Cardiac muscle cell (in vitro differentiated cells and primary cell): Measurements from ENCODE around the gene GNPNAT1. TPM values are rescaled to one million over a fixed set of nuclear protein-coding genes. Genes with fewer than 3 reads are reported as not detected.

Source experiments
- DNase-seq, 2 donors: peaks; one replicate each; pipeline versions ENCODE4 v3.0.0 to v3.0.0-alpha.2; 2010 to 2017; ENCODE audit warnings: low read depth in 1 of 2, low spot score in 1 of 2
- H3K27ac ChIP-seq: fragments of 200-600 bp; sonication (generic); 2 replicates; pipeline ENCODE4 v1.5.1; 2016
- H3K27me3 ChIP-seq: fragments of 200-600 bp; sonication (generic); 2 replicates; pipeline ENCODE4 v1.6.0; 2016; ENCODE audit warnings: control low read depth
- H3K36me3 ChIP-seq: fragments of 200-600 bp; sonication (generic); 2 replicates; pipeline ENCODE4 v1.5.1; 2016; ENCODE audit warnings: control low read depth
- H3K4me1 ChIP-seq: fragments of 200-600 bp; sonication (generic); 2 replicates; pipeline ENCODE4 v1.8.1; 2017; ENCODE audit warnings: low read depth, mild to moderate bottlenecking, mixed run types
- H3K4me3 ChIP-seq: fragments of 200-600 bp; sonication (generic); 2 replicates; pipeline ENCODE4 v1.5.1; 2016; ENCODE audit warnings: mild to moderate bottlenecking
- H3K9me3 ChIP-seq: fragments of 200-600 bp; sonication (generic); 2 replicates; pipeline ENCODE4 v1.5.1; 2017; ENCODE audit warnings: low read depth, mild to moderate bottlenecking, control low read depth
- polyA plus RNA-seq: library from polyadenylated mRNA; unstranded; fragments of >200 nt; fragmentation: Nextera tagmentation; extraction: Ambion mirVana; gene quantifications from 2 replicates; pipeline ENCODE4 v1.2.1, GENCODE V29; 2016
- total RNA-seq: library from RNA; depleted of rRNA; stranded (reverse); fragments of >200 nt; gene quantifications from 2 replicates; pipeline ENCODE4 v1.2.3, GENCODE V29; 2016
- TF ChIP-seq, protein P1 (sequence below): IDR thresholded peaks from 2 replicates; pipeline ENCODE4 v1.5.1; 2012; ENCODE audit warnings: low read depth, mild to moderate bottlenecking, low read length

GNPNAT1 gene
- total and polyA plus RNA-seq, 2 experiments from 2014 or later = 9.6 to 14.2 TPM

- no peak overlapping the region for H3K4me3 ChIP-seq
- H3K27ac ChIP-seq = no peak overlapping the region
- H3K27me3 ChIP-seq = no peaks in the 10 kb centered on the region
- TF ChIP-seq, protein P1, sequence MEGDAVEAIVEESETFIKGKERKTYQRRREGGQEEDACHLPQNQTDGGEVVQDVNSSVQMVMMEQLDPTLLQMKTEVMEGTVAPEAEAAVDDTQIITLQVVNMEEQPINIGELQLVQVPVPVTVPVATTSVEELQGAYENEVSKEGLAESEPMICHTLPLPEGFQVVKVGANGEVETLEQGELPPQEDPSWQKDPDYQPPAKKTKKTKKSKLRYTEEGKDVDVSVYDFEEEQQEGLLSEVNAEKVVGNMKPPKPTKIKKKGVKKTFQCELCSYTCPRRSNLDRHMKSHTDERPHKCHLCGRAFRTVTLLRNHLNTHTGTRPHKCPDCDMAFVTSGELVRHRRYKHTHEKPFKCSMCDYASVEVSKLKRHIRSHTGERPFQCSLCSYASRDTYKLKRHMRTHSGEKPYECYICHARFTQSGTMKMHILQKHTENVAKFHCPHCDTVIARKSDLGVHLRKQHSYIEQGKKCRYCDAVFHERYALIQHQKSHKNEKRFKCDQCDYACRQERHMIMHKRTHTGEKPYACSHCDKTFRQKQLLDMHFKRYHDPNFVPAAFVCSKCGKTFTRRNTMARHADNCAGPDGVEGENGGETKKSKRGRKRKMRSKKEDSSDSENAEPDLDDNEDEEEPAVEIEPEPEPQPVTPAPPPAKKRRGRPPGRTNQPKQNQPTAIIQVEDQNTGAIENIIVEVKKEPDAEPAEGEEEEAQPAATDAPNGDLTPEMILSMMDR = no peak
- DNase-seq = no peak
- no peaks in the 10 kb centered on the region for H3K9me3 ChIP-seq
- H3K36me3 ChIP-seq = no peaks in the 10 kb centered on the region
- H3K4me1 ChIP-seq = peaks cover 4% of the 10 kb centered on the region
Measured at GRCh38 chr14:52798826-52799225, 7.4 kb upstream of the GNPNAT1 start.

GRCh38 chr14:52797653-52798052 is 6.2 kb upstream of the GNPNAT1 start:
- Histone ChIP-seq H3K27ac (no peak overlapping the region), H3K4me3 (no peak overlapping the region), H3K9me3 (no peaks in the 10 kb centered on the region), H3K4me1 (peaks cover 4% of the 10 kb centered on the region), H3K36me3 (no peaks in the 10 kb centered on the region), H3K27me3 (no peaks in the 10 kb centered on the region)
- DNase-seq = no peak
- TF ChIP-seq, protein P1 = no peak

- H3K4me1 ChIP-seq = peaks cover 6% of the 10 kb centered on the region
- no peaks in the 10 kb centered on the region for H3K36me3 ChIP-seq
- H3K9me3 ChIP-seq = no peaks in the 10 kb centered on the region
- no peaks in the 10 kb centered on the region for H3K27me3 ChIP-seq
- no peak for DNase-seq
- H3K4me3 ChIP-seq = no peak overlapping the region
- H3K27ac ChIP-seq = no peak overlapping the region
- TF ChIP-seq, protein P1 = no peak
Measured at GRCh38 chr14:52793061-52793460, 1.7 kb upstream of the GNPNAT1 start.

DNA sequence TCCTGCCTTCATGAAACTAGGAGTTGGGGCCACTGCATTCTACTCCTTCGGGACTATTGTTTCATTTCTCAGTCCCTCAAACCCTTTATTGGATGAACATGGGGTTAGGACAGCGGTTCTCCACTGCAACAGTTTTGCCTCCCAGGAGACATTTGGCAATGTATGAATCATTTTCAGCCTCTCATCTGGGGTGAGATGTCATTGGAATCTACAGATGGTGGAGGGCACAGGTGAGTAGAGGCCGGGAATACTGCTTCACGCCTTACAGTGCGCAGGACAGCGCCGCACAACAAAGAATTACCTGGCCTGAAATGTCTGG is 649 bp upstream of the GNPNAT1 start:
- H3K4me1 ChIP-seq = peaks cover 6% of the 10 kb centered on the region
- no peak for DNase-seq
- no peaks in the 10 kb centered on the region for H3K9me3 ChIP-seq
- peak overlapping the region; percentile 67 for H3K27ac ChIP-seq
- peak overlapping the region; percentile 48 for H3K4me3 ChIP-seq
- TF ChIP-seq, protein P1 = no peak
- H3K36me3 ChIP-seq = no peaks in the 10 kb centered on the region
- H3K27me3 ChIP-seq = no peaks in the 10 kb centered on the region

DNA sequence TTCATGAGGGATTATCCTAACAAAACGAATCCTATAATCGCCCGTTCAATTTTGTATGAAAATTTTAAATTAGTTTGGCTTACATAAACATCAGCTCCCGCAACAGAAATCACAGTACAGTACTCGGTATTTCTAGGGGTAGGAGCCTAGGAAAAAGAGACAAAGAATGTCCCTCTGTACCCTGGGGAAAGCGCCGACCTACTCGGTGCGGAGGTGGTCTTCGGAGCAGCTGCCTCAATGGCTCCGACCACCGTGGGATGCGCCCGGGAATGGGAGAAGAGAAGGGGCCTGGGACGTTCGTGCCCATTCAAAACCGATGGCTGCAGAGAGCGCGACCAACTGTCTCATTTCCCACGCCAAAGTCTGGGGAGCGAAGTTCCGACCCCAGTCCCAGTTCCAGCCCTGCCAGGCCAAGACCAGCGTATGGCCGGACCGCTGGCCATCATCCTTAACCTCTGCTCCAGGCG is 618 bp downstream of the GNPNAT1 start:
- Histone ChIP-seq H3K36me3 (no peaks in the 10 kb centered on the region), H3K9me3 (no peaks in the 10 kb centered on the region), H3K4me1 (peaks cover 6% of the 10 kb centered on the region), H3K4me3 (peak overlapping the region; percentile 48), H3K27me3 (no peaks in the 10 kb centered on the region), H3K27ac (no peak overlapping the region)
- no peak for DNase-seq
- TF ChIP-seq, protein P1 = no peak
